Endothelial cell of umbilical vein (primary cell): Measurements from ENCODE around the gene DCUN1D5. TPM values are rescaled to one million over a fixed set of nuclear protein-coding genes. Genes with fewer than 3 reads are reported as not detected.
A peak's percentile ranks its signal among the peaks of the same experiment; 100 is the strongest.

Experiments used
- BruUV-seq: library from RNA; stranded (reverse); fragments of 400-500 nt; replicated peaks from 2 replicates; lab custom pipeline; 2021; lab: Mats Ljungman, UMichigan
- CTCF ChIA-PET: fragments of 300-600, 350-600 bp; sonication (Branson Sonifier 250); formaldehyde crosslinking; loops from one replicate; lab custom pipeline; 2021; ENCODE audit warnings: antibody characterized with exemption, inconsistent platforms; lab: Charles Lee
- POLR2A ChIA-PET: fragments of 300-600, 350-600 bp; sonication (Branson Sonifier 250); formaldehyde crosslinking; loops from one replicate; lab custom pipeline; 2021; ENCODE audit warnings: antibody characterized with exemption, inconsistent platforms; lab: Charles Lee
- DNase-seq: peaks from one replicate; pipeline ENCODE4 v3.0.0-alpha.2; 2011; ENCODE audit warnings: low read depth, low spot score
- FAIRE-seq: peaks from 2 replicates; lab custom pipeline; 2011; peaks lifted over from hg19 to GRCh38; lab: Jason Lieb, UNC
- H2AFZ ChIP-seq: 2 replicates; pipeline ENCODE4 v1.6.0; 2012; ENCODE audit warnings: low read depth, low read length, control low read depth, inconsistent platforms
- H3K27ac ChIP-seq: 2 replicates; pipeline ENCODE4 v1.5.1; 2011; ENCODE audit warnings: low read depth, mild to moderate bottlenecking, control low read depth, low read length, moderate library complexity; ENCODE audit not compliant: insufficient read depth
- H3K27me3 ChIP-seq, 2 experiments: 2 replicates each; pipeline versions ENCODE4 v1.6.0 to v1.6.1; 2011; ENCODE audit warnings: low read length in 2 of 2, mixed read lengths in 1 of 2; ENCODE audit not compliant: control insufficient read depth in 2 of 2, insufficient read depth in 2 of 2
- H3K36me3 ChIP-seq, 2 experiments: 2 replicates in 1 of 2; 3 replicates in 1 of 2; pipeline ENCODE4 v1.5.1; 2011; ENCODE audit warnings: low read length in 2 of 2, mild to moderate bottlenecking in 1 of 2, moderate library complexity in 1 of 2; ENCODE audit not compliant: control insufficient read depth in 2 of 2, insufficient read depth in 2 of 2; ENCODE audit errors: extremely low read depth in 1 of 2
- H3K4me1 ChIP-seq: 3 replicates; pipeline ENCODE4 v1.5.1; 2011; ENCODE audit warnings: mild to moderate bottlenecking, low read length; ENCODE audit not compliant: control insufficient read depth, insufficient read depth; ENCODE audit errors: extremely low read depth
- H3K4me2 ChIP-seq: 2 replicates; pipeline ENCODE4 v1.6.1; 2011; ENCODE audit warnings: low read length, control low read depth, mixed read lengths; ENCODE audit not compliant: insufficient read depth
- H3K4me3 ChIP-seq, 3 experiments: fragments of 200-600 bp in 1 of 3; sonication (generic), shearing (Covaris generic) in 1 of 3; replicated peaks in 1 of 3; 2 replicates each; pipeline ENCODE4 v1.5.1; 2011 to 2016; ENCODE audit warnings: control low read depth in 3 of 3, low read length in 3 of 3, mild to moderate bottlenecking in 2 of 3, inconsistent platforms in 1 of 3, low read depth in 1 of 3, moderate library complexity in 1 of 3; ENCODE audit not compliant: insufficient read depth in 1 of 3
- H3K79me2 ChIP-seq: 2 replicates; pipeline ENCODE4 v1.6.0; 2012; ENCODE audit warnings: low read length, inconsistent platforms; ENCODE audit not compliant: control insufficient read depth, insufficient read depth
- H3K9ac ChIP-seq: replicated peaks from 2 replicates; pipeline ENCODE3; 2011; ENCODE audit warnings: low read length, control low read depth; ENCODE audit not compliant: insufficient read depth; ENCODE audit errors: extremely low read depth
- H3K9me1 ChIP-seq: replicated peaks from 3 replicates; pipeline ENCODE4 v1.6.0; 2011; ENCODE audit warnings: mild to moderate bottlenecking, low read length; ENCODE audit not compliant: control insufficient read depth, insufficient read depth; ENCODE audit errors: extremely low read depth
- H3K9me3 ChIP-seq: replicated peaks from 2 replicates; pipeline ENCODE4 v1.5.1; 2012; ENCODE audit warnings: low read length, inconsistent platforms; ENCODE audit not compliant: control insufficient read depth, insufficient read depth
- H4K20me1 ChIP-seq: replicated peaks from 2 replicates; pipeline ENCODE3; 2011; ENCODE audit warnings: mild to moderate bottlenecking, low read length; ENCODE audit not compliant: control insufficient read depth, insufficient read depth; ENCODE audit errors: extremely low read depth
- FOS ChIP-seq: IDR thresholded peaks from 2 replicates; pipeline ENCODE4 v1.6.1; 2011; ENCODE audit warnings: mild to moderate bottlenecking, low read length, moderate library complexity, borderline replicate concordance; ENCODE audit not compliant: insufficient read depth
- GATA2 ChIP-seq: IDR thresholded peaks from 2 replicates; pipeline ENCODE4 v1.7.0; 2011; ENCODE audit warnings: low read depth, mild to moderate bottlenecking, moderate library complexity, mixed read lengths, low read length; ENCODE audit not compliant: insufficient read length, insufficient read depth
- JUN ChIP-seq: IDR thresholded peaks from 2 replicates; pipeline ENCODE4 v1.6.1; 2011; ENCODE audit warnings: borderline replicate concordance, low read depth; ENCODE audit not compliant: insufficient read length, insufficient read depth
- MYC ChIP-seq: IDR thresholded peaks from one replicate; pipeline ENCODE4 v1.6.1; 2011; ENCODE audit warnings: mild to moderate bottlenecking, low read depth, low read length
- POLR2A ChIP-seq: IDR thresholded peaks from 2 replicates; pipeline ENCODE4 v1.6.1; 2012; ENCODE audit warnings: low read depth, mild to moderate bottlenecking, control low read depth, low read length
- POLR2AphosphoS5 ChIP-seq: IDR thresholded peaks from 2 replicates; pipeline ENCODE4 v1.6.1; 2012; ENCODE audit warnings: low read depth, mild to moderate bottlenecking, control low read depth, low read length, moderate library complexity; ENCODE audit not compliant: insufficient read depth
- dilution Hi-C: fragments of 300-500 bp; cut with MboI; formaldehyde crosslinking; loops from one replicate; pipeline ENCODE4 v1.15.0; 2019; ENCODE audit warnings: low sequenced_read_pairs; ENCODE audit not compliant: extremely low pct_ligation_motif_present
- intact Hi-C: fragments of 100-400 bp; cut with micrococcal nuclease; formaldehyde crosslinking; loops from one replicate; pipeline ENCODE4 v1.10.0; 2022
- polyA plus RNA-seq, 4 experiments: library from polyadenylated mRNA; depleted of rRNA in 3 of 4; stranded (reverse) in 3 of 4; unstranded in 1 of 4; fragments of >200 nt; gene quantifications; 2 replicates each; pipeline versions ENCODE4 v1.2.1 to v1.2.3, GENCODE V29; 2011 to 2012; ENCODE audit warnings: missing spikeins in 1 of 4
- total RNA-seq: library from RNA; stranded (reverse); gene quantifications from 2 replicates; pipeline ENCODE4 v1.2.3, GENCODE V29; 2021
- TF ChIP-seq, protein P1 (sequence below): IDR thresholded peaks from 2 replicates; pipeline ENCODE4 v1.6.1; 2011; ENCODE audit not compliant: insufficient read depth, insufficient read length
- TF ChIP-seq, protein P2 (sequence below), 2 donors: IDR thresholded peaks; 1 replicate in 1 of 2; 2 replicates in 1 of 2; pipeline ENCODE4 v1.5.1; 2011; ENCODE audit warnings: low read length in 2 of 2, mild to moderate bottlenecking in 2 of 2, moderate library complexity in 2 of 2, control low read depth in 1 of 2, inconsistent platforms in 1 of 2, low read depth in 1 of 2; ENCODE audit not compliant: insufficient read depth in 1 of 2; ENCODE audit errors: extremely low read depth in 1 of 2

Gene DCUN1D5
- total and polyA plus RNA-seq, 2 donors (not counting 3 experiments of a cell fraction or from before 2014, with no cell fraction given) = 32.9 to 49.8 TPM

GRCh38 chr11:103086461-103086860 lies 5.5 kb downstream of the DCUN1D5 start:
- peaks cover 82% of the 10 kb centered on the region for H3K79me2 ChIP-seq
- peak overlapping the region; percentile 50 for H3K4me2 ChIP-seq
- dilution Hi-C loops (no loop called here), intact Hi-C loops (no loop called here)
- H3K9me1 ChIP-seq = no peaks in the 10 kb centered on the region
- peaks cover 23% of the 10 kb centered on the region for H3K4me1 ChIP-seq
- peaks cover 0 to 8% of the 10 kb centered on the region in 2 experiments for H3K36me3 ChIP-seq
- FAIRE-seq (no peak), DNase-seq (no peak)
- H3K4me3 ChIP-seq = no peak overlapping the region
- BruUV-seq = no TSS peak
- H3K9ac ChIP-seq = peak overlapping the region; percentile 33
- H4K20me1 ChIP-seq = no peaks in the 10 kb centered on the region
- H2AFZ ChIP-seq = no peak overlapping the region
- ChIA-PET POLR2A (no interaction called here), CTCF (interaction anchor here (1.3 to 1.6 kb wide), 2 partner anchors 23 to 172 kb away, joined by 3 to 4 read pairs; partner anchors contain the start of gene DYNC2H1)
- H3K27ac ChIP-seq = peak overlapping the region; percentile 20
- H3K9me3 ChIP-seq = no peaks in the 10 kb centered on the region
- TF ChIP-seq POLR2A (no peak), JUN (no peak), GATA2 (no peak), FOS (no peak)
- H3K27me3 ChIP-seq = no peaks in the 10 kb centered on the region

- no TSS peak for BruUV-seq
- H3K79me2 ChIP-seq = peaks cover 76% of the 10 kb centered on the region
Measured at GRCh38 chr11:103085758-103086365, 6.1 kb downstream of the DCUN1D5 start.

More at GRCh38 chr11:103085758-103086365, 6.1 kb downstream of the DCUN1D5 start:
- H3K36me3 ChIP-seq = peaks cover 0 to 10% of the 10 kb centered on the region in 2 experiments
- peak overlapping the region; percentile 33 for H3K9ac ChIP-seq
- H3K4me2 ChIP-seq = peak overlapping the region; percentile 6
- H3K9me1 ChIP-seq = no peaks in the 10 kb centered on the region
- dilution Hi-C loops (no loop called here), intact Hi-C loops (no loop called here)
- H3K27ac ChIP-seq = peak overlapping the region; percentile 20
- no peaks in the 10 kb centered on the region for H3K27me3 ChIP-seq
- ChIA-PET POLR2A (no interaction called here), CTCF (interaction anchor here (0.5 to 1.6 kb wide), 3 partner anchors 23 to 863 kb away, joined by 3 to 4 read pairs (median 3); partner anchors contain the start of gene DYNC2H1)
- no peaks in the 10 kb centered on the region for H4K20me1 ChIP-seq
- no peak for TF ChIP-seq JUN
- TF ChIP-seq POLR2AphosphoS5 = no peak
- TF ChIP-seq, protein P1, sequence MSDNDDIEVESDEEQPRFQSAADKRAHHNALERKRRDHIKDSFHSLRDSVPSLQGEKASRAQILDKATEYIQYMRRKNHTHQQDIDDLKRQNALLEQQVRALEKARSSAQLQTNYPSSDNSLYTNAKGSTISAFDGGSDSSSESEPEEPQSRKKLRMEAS = no peak
- TF ChIP-seq POLR2A = no peak
- TF ChIP-seq, protein P2, sequence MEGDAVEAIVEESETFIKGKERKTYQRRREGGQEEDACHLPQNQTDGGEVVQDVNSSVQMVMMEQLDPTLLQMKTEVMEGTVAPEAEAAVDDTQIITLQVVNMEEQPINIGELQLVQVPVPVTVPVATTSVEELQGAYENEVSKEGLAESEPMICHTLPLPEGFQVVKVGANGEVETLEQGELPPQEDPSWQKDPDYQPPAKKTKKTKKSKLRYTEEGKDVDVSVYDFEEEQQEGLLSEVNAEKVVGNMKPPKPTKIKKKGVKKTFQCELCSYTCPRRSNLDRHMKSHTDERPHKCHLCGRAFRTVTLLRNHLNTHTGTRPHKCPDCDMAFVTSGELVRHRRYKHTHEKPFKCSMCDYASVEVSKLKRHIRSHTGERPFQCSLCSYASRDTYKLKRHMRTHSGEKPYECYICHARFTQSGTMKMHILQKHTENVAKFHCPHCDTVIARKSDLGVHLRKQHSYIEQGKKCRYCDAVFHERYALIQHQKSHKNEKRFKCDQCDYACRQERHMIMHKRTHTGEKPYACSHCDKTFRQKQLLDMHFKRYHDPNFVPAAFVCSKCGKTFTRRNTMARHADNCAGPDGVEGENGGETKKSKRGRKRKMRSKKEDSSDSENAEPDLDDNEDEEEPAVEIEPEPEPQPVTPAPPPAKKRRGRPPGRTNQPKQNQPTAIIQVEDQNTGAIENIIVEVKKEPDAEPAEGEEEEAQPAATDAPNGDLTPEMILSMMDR (IDR thresholded peaks at IDR 0.05; ENCODE audit: extremely low read depth in 1 of 2, insufficient read depth in 1 of 2, low read depth in 1 of 2, low read length in 2 of 2) = no peak
- no peak for TF ChIP-seq MYC
- H2AFZ ChIP-seq = no peak overlapping the region
- peaks cover 23% of the 10 kb centered on the region for H3K4me1 ChIP-seq
- DNase-seq (peak; percentile 71), FAIRE-seq (no peak)
- H3K4me3 ChIP-seq = no peak overlapping the region
- no peaks in the 10 kb centered on the region for H3K9me3 ChIP-seq
